H9 (cell line): Measurements from ENCODE around the gene KCNRG. TPM values are rescaled to one million over a fixed set of nuclear protein-coding genes. Genes with fewer than 3 reads are reported as not detected.
A peak's percentile ranks its signal among the peaks of the same experiment; 100 is the strongest.

Experiments used
- DNase-seq: peaks from one replicate; pipeline ENCODE4 v3.0.0-alpha.2; 2017
- H2AFZ ChIP-seq: one replicate; pipeline ENCODE4 v1.6.1; 2013; ENCODE audit warnings: mild to moderate bottlenecking, low read length, control low read depth, moderate library complexity
- H2AK5ac ChIP-seq: 2 replicates; pipeline ENCODE4 v1.6.1; 2013; ENCODE audit warnings: low read length, control low read depth, mixed read lengths; ENCODE audit not compliant: insufficient read length
- H2BK120ac ChIP-seq: one replicate; pipeline ENCODE4 v1.6.1; 2013; ENCODE audit warnings: low read depth, mild to moderate bottlenecking, low read length, control low read depth, inconsistent platforms; ENCODE audit not compliant: poor library complexity, severe bottlenecking
- H2BK12ac ChIP-seq: 2 replicates; pipeline ENCODE4 v1.6.1; 2013; ENCODE audit warnings: low read length, control low read depth, mixed read lengths, low read depth; ENCODE audit not compliant: insufficient read length
- H2BK15ac ChIP-seq: 2 replicates; pipeline ENCODE4 v1.6.1; 2013; ENCODE audit warnings: low read depth, low read length, control low read depth
- H2BK20ac ChIP-seq: one replicate; pipeline ENCODE4 v1.6.1; 2013; ENCODE audit warnings: low read depth, mild to moderate bottlenecking, low read length, control low read depth, inconsistent platforms; ENCODE audit not compliant: poor library complexity, severe bottlenecking
- H2BK5ac ChIP-seq: 2 replicates; pipeline ENCODE4 v1.6.1; 2013; ENCODE audit warnings: low read length, control low read depth, mixed read lengths; ENCODE audit not compliant: insufficient read length
- H3K14ac ChIP-seq: 2 replicates; pipeline ENCODE4 v1.6.1; 2013; ENCODE audit warnings: low read length, control low read depth; ENCODE audit not compliant: insufficient read depth
- H3K18ac ChIP-seq: 2 replicates; pipeline ENCODE4 v1.6.1; 2013; ENCODE audit warnings: low read depth, mild to moderate bottlenecking, mixed read lengths, low read length, control low read depth; ENCODE audit not compliant: insufficient read length
- H3K23ac ChIP-seq: 2 replicates; pipeline ENCODE4 v1.6.1; 2013; ENCODE audit warnings: low read length, control low read depth, mixed read lengths, low read depth; ENCODE audit not compliant: insufficient read length
- H3K23me2 ChIP-seq: 2 replicates; pipeline ENCODE4 v1.6.1; 2013; ENCODE audit warnings: low read depth, mild to moderate bottlenecking, mixed read lengths, low read length, control low read depth; ENCODE audit not compliant: insufficient read length, poor library complexity, severe bottlenecking
- H3K27ac ChIP-seq: 2 replicates; pipeline ENCODE4 v1.5.1; 2013; ENCODE audit warnings: low read length, control low read depth, mixed read lengths, low read depth; ENCODE audit not compliant: insufficient read length
- H3K27me3 ChIP-seq: 2 replicates; pipeline ENCODE4 v1.6.1; 2013; ENCODE audit warnings: low read length, control low read depth, inconsistent platforms; ENCODE audit not compliant: insufficient read depth
- H3K4ac ChIP-seq: 2 replicates; pipeline ENCODE4 v1.6.1; 2013; ENCODE audit warnings: low read depth, mild to moderate bottlenecking, control low read depth, inconsistent platforms, low read length, moderate library complexity
- H3K4me1 ChIP-seq: 2 replicates; pipeline ENCODE4 v1.6.1; 2013; ENCODE audit warnings: low read length, control low read depth, inconsistent platforms; ENCODE audit not compliant: insufficient read depth
- H3K4me2 ChIP-seq: 2 replicates; pipeline ENCODE4 v1.6.1; 2013; ENCODE audit warnings: low read length, control low read depth, mixed read lengths; ENCODE audit not compliant: insufficient read length, insufficient read depth
- H3K56ac ChIP-seq: 2 replicates; pipeline ENCODE4 v1.6.1; 2013; ENCODE audit warnings: low read depth, mild to moderate bottlenecking, mixed read lengths, low read length, control low read depth; ENCODE audit not compliant: insufficient read length
- H3K79me1 ChIP-seq: 2 replicates; pipeline ENCODE4 v1.6.1; 2013; ENCODE audit warnings: low read depth, mild to moderate bottlenecking, moderate library complexity, low read length, control low read depth, inconsistent platforms; ENCODE audit not compliant: insufficient read depth, poor library complexity, severe bottlenecking
- H3K79me2 ChIP-seq: 2 replicates; pipeline ENCODE4 v1.6.1; 2013; ENCODE audit warnings: low read length, control low read depth, inconsistent platforms; ENCODE audit not compliant: insufficient read depth
- H3K9ac ChIP-seq: 2 replicates; pipeline ENCODE4 v1.6.1; 2013; ENCODE audit warnings: low read length, control low read depth, mixed read lengths; ENCODE audit not compliant: insufficient read length; ENCODE audit errors: extremely low read depth
- H3K9me3 ChIP-seq: one replicate; pipeline ENCODE4 v1.6.1; 2013; ENCODE audit warnings: low read depth, low read length, inconsistent platforms; ENCODE audit not compliant: control insufficient read depth
- H3T11ph ChIP-seq: one replicate; pipeline ENCODE4 v1.6.1; 2013; ENCODE audit warnings: mild to moderate bottlenecking, low read length, control low read depth, inconsistent platforms
- H4K20me1 ChIP-seq: one replicate; pipeline ENCODE4 v1.6.1; 2013; ENCODE audit not compliant: control insufficient read depth, insufficient read length, insufficient read depth
- H4K5ac ChIP-seq: 2 replicates; pipeline ENCODE4 v1.6.1; 2013; ENCODE audit warnings: low read depth, mild to moderate bottlenecking, mixed read lengths, low read length, control low read depth; ENCODE audit not compliant: insufficient read length
- H4K8ac ChIP-seq: replicated peaks from 2 replicates; pipeline ENCODE4 v1.6.1; 2013; ENCODE audit warnings: low read length, control low read depth, mixed read lengths, low read depth; ENCODE audit not compliant: insufficient read length
- H4K91ac ChIP-seq: 2 replicates; pipeline ENCODE4 v1.6.1; 2013; ENCODE audit warnings: low read depth, mild to moderate bottlenecking, moderate library complexity, mixed read lengths, low read length, control low read depth; ENCODE audit not compliant: insufficient read length
- H3K27ac Mint-ChIP-seq, 3 experiments: 2 replicates in 2 of 3; 3 replicates in 1 of 3; pipeline ENCODE4 v1.8.0; 2020 to 2021; ENCODE audit warnings: mixed read lengths in 3 of 3, mild to moderate bottlenecking in 1 of 3, moderate library complexity in 1 of 3
- H3K27me3 Mint-ChIP-seq: 2 replicates; pipeline ENCODE4 v1.8.0; 2021; ENCODE audit warnings: low read depth, mild to moderate bottlenecking, moderate library complexity, mixed read lengths
- H3K36me3 Mint-ChIP-seq, 3 experiments: 2 replicates in 2 of 3; 3 replicates in 1 of 3; pipeline ENCODE4 v1.8.0; 2020 to 2021; ENCODE audit warnings: low read depth in 3 of 3, mixed read lengths in 3 of 3; ENCODE audit not compliant: insufficient read depth in 1 of 3
- H3K4me1 Mint-ChIP-seq, 2 experiments: 2 replicates each; pipeline ENCODE4 v1.8.0; 2020; ENCODE audit warnings: mixed read lengths in 2 of 2
- H3K4me3 Mint-ChIP-seq, 2 experiments: 2 replicates in 1 of 2; 3 replicates in 1 of 2; pipeline ENCODE4 v1.8.0; 2020 to 2021; ENCODE audit warnings: mild to moderate bottlenecking in 2 of 2, mixed read lengths in 2 of 2, moderate library complexity in 1 of 2
- H3K9me3 Mint-ChIP-seq, 2 experiments: 2 replicates in 1 of 2; 3 replicates in 1 of 2; pipeline ENCODE4 v1.8.0; 2020; ENCODE audit warnings: mild to moderate bottlenecking in 2 of 2, mixed read lengths in 2 of 2, moderate library complexity in 1 of 2
- WGBS: extraction: QIAGEN DNeasy Blood & Tissue Kit; methylation state at CpG from one replicate; pipeline ENCODE4 v1.1.7; 2013; ENCODE audit warnings: missing lambda C conversion rate, low lambda C conversion rate, mixed read lengths; ENCODE audit not compliant: insufficient read length; ENCODE audit errors: extremely low coverage; 5-methylcytosine and 5-hydroxymethylcytosine counted together
- total RNA-seq: library from RNA; stranded (reverse); gene quantifications from 2 replicates; pipeline ENCODE4 v1.2.1, GENCODE V29; 2021
- TF ChIP-seq, protein P1 (sequence below): fragments of 200-600 bp; sonication (generic); conservative IDR thresholded peaks from 3 replicates; pipeline ENCODE4 v1.8.0; 2021; ENCODE audit warnings: antibody characterized with exemption, mild to moderate bottlenecking

The KCNRG gene
- total RNA-seq, 1 experiment from 2014 or later = 0.74 TPM

DNA sequence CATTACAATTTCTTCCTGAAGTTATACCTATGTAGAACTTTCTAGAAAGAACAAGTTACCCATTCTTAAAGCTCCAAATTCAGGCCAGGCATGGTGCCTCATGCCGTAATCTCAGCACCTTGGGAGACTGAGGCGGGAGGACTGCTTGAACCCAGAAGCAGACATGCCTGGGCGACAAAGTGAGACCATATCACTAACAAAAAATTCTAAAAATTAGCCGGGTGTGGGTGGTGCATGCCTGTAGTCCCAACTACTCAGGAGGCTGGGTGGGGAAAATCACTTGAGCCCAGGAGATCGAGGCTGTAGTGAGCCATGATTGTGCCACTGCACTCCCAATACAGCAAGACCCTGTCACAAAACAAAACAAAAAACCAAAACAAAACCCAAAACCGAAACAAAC lies 23.0 kb downstream of the KCNRG start:
- no peak overlapping the region for H3K56ac ChIP-seq
- Mint-ChIP-seq H3K27me3 (no peaks in the 10 kb centered on the region), H3K4me3 (no peak overlapping the region), H3K36me3 (peaks cover 0 to 3% (median 0%) of the 10 kb centered on the region in 3 experiments; a peak in 1 of 7 replicates), H3K9me3 (no peaks in the 10 kb centered on the region), H3K4me1 (0 out of 4 replicates have a peak, but pooled peaks cover 0 to 3% of the 10 kb centered on the region in 2 experiments), H3K27ac (peak overlapping the region in 1 of 3 experiments; percentile 49; a peak in 2 of 7 replicates)
- H3K79me2 ChIP-seq = no peaks in the 10 kb centered on the region
- no peak overlapping the region for H3K18ac ChIP-seq
- no peak overlapping the region for H3K27ac ChIP-seq
- H3K4me2 ChIP-seq = no peak overlapping the region
- H3K23ac ChIP-seq = no peak overlapping the region
- H2BK20ac ChIP-seq = no peak overlapping the region
- TF ChIP-seq, protein P1, sequence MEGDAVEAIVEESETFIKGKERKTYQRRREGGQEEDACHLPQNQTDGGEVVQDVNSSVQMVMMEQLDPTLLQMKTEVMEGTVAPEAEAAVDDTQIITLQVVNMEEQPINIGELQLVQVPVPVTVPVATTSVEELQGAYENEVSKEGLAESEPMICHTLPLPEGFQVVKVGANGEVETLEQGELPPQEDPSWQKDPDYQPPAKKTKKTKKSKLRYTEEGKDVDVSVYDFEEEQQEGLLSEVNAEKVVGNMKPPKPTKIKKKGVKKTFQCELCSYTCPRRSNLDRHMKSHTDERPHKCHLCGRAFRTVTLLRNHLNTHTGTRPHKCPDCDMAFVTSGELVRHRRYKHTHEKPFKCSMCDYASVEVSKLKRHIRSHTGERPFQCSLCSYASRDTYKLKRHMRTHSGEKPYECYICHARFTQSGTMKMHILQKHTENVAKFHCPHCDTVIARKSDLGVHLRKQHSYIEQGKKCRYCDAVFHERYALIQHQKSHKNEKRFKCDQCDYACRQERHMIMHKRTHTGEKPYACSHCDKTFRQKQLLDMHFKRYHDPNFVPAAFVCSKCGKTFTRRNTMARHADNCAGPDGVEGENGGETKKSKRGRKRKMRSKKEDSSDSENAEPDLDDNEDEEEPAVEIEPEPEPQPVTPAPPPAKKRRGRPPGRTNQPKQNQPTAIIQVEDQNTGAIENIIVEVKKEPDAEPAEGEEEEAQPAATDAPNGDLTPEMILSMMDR = no peak
- no peaks in the 10 kb centered on the region for H3K9me3 ChIP-seq
- no peak overlapping the region for H3T11ph ChIP-seq
- no peak overlapping the region for H2BK12ac ChIP-seq
- no peak overlapping the region for H2BK15ac ChIP-seq
- no peak overlapping the region for H2BK5ac ChIP-seq
- no peaks in the 10 kb centered on the region for H3K4me1 ChIP-seq
- no peak overlapping the region for H4K8ac ChIP-seq
- no peak overlapping the region for H3K9ac ChIP-seq
- 100% methylated on average over 1 of the region's 6 CpGs for WGBS
- no peaks in the 10 kb centered on the region for H4K20me1 ChIP-seq
- DNase-seq = no peak
- H4K5ac ChIP-seq = no peak overlapping the region
- no peaks in the 10 kb centered on the region for H3K27me3 ChIP-seq
- H3K14ac ChIP-seq = no peak overlapping the region
- no peak overlapping the region for H3K4ac ChIP-seq
- no peak overlapping the region for H4K91ac ChIP-seq
- H2BK120ac ChIP-seq = no peak overlapping the region
- no peaks in the 10 kb centered on the region for H3K79me1 ChIP-seq
- no peak overlapping the region for H2AK5ac ChIP-seq
- H2AFZ ChIP-seq = no peak overlapping the region
- H3K23me2 ChIP-seq = no peaks in the 10 kb centered on the region
